ENCODE measurements around the gene EFCAB11. TPM values are rescaled to one million over a fixed set of nuclear protein-coding genes. Genes with fewer than 3 reads are reported as not detected.

EFCAB11 gene
- total RNA-seq, 3 donors from 2014 or later (not counting 1 experiment from before 2014, with no cell fraction given), result 3.9 to 5.2 (median 4.0) TPM

DNA sequence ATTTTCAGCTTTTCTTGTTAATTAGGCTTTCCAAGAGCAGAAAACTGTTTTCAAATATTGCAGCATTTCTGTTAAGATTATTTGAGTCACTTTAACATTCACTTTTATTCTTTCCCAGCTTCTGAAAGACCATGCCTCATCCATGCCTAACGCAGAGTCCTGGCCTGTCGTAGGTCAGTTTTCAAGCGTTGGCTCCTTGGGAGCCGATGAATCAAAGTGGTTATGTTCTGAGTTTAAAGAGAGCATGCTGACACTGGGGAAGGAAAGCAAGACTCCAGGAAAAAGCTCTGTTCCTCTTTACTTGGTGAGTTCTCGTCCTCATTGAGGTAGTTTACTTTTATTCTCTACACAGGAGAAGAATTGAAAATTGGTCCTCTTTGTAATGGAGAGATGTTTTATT, 34.3 kb upstream of the EFCAB11 start:
- no peak for ATAC-seq
- H3K36me3 Mint-ChIP-seq, result peaks cover 7% of the 10 kb centered on the region
- no peaks in the 10 kb centered on the region for H3K27me3 Mint-ChIP-seq (ENCODE audit: low read depth in 2 of 2)
- Histone ChIP-seq H3K4me3 (ENCODE audit: low read length) (no peak overlapping the region), H3K36me3 (ENCODE audit: control insufficient read depth, insufficient read depth, low read length) (peaks cover 70% of the 10 kb centered on the region), H3K27ac (ENCODE audit: low read length) (no peak overlapping the region), H3K4me1 (ENCODE audit: control insufficient read depth, insufficient read depth, low read length) (no peaks in the 10 kb centered on the region), H3K9me3 (ENCODE audit: control insufficient read depth, insufficient read depth, low read length) (no peaks in the 10 kb centered on the region), H3K27me3 (ENCODE audit: control insufficient read depth, insufficient read depth, low read length) (no peaks in the 10 kb centered on the region)
- no peaks in the 10 kb centered on the region for H3K9me3 Mint-ChIP-seq
- H3K4me1 Mint-ChIP-seq, result no peaks in the 10 kb centered on the region
- DNase-seq, result no peak
- H3K27ac Mint-ChIP-seq, result no peak overlapping the region
- 100% methylated on average over 5 of the region's 5 CpGs for WGBS (ENCODE audit: insufficient coverage)
- TF ChIP-seq, protein P1, sequence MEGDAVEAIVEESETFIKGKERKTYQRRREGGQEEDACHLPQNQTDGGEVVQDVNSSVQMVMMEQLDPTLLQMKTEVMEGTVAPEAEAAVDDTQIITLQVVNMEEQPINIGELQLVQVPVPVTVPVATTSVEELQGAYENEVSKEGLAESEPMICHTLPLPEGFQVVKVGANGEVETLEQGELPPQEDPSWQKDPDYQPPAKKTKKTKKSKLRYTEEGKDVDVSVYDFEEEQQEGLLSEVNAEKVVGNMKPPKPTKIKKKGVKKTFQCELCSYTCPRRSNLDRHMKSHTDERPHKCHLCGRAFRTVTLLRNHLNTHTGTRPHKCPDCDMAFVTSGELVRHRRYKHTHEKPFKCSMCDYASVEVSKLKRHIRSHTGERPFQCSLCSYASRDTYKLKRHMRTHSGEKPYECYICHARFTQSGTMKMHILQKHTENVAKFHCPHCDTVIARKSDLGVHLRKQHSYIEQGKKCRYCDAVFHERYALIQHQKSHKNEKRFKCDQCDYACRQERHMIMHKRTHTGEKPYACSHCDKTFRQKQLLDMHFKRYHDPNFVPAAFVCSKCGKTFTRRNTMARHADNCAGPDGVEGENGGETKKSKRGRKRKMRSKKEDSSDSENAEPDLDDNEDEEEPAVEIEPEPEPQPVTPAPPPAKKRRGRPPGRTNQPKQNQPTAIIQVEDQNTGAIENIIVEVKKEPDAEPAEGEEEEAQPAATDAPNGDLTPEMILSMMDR (IDR thresholded peaks at IDR 0.05), result no peak
- intact Hi-C loops (cut with micrococcal nuclease), result no loop called here
- no peak overlapping the region for H3K4me3 Mint-ChIP-seq

DNA sequence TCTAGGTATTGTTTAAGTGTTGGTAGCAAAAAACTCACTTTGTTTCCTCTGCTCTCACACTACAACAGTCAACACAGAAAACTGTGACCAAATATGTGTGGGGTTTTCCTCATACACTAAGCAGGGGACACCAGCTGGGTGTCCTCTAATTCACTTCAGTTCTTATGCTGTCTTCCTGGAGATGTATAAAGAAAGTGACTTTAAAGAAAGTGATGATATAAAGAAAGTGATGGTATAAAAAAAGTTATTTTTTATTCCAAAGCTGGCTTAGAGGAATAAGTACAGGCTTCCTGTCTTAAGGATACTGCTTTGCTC, 32.6 kb upstream of the EFCAB11 start:
- intact Hi-C loops (cut with micrococcal nuclease), result no loop called here
- TF ChIP-seq, protein P1 (IDR thresholded peaks at IDR 0.05), result no peak
- Mint-ChIP-seq H3K4me3 (no peak overlapping the region), H3K27ac (no peak overlapping the region), H3K36me3 (peaks cover 11% of the 10 kb centered on the region), H3K4me1 (no peaks in the 10 kb centered on the region), H3K9me3 (no peaks in the 10 kb centered on the region), H3K27me3 (ENCODE audit: low read depth in 2 of 2) (no peaks in the 10 kb centered on the region)
- H3K27me3 ChIP-seq (ENCODE audit: control insufficient read depth, insufficient read depth, low read length), result no peaks in the 10 kb centered on the region
- DNase-seq, result no peak
- H3K4me3 ChIP-seq (ENCODE audit: low read length), result no peak overlapping the region
- no peak overlapping the region for H3K27ac ChIP-seq (ENCODE audit: low read length)
- H3K4me1 ChIP-seq (ENCODE audit: control insufficient read depth, insufficient read depth, low read length), result no peaks in the 10 kb centered on the region
- no peak for ATAC-seq
- peaks cover 64% of the 10 kb centered on the region for H3K36me3 ChIP-seq (ENCODE audit: control insufficient read depth, insufficient read depth, low read length)
- H3K9me3 ChIP-seq (ENCODE audit: control insufficient read depth, insufficient read depth, low read length), result no peaks in the 10 kb centered on the region

DNA sequence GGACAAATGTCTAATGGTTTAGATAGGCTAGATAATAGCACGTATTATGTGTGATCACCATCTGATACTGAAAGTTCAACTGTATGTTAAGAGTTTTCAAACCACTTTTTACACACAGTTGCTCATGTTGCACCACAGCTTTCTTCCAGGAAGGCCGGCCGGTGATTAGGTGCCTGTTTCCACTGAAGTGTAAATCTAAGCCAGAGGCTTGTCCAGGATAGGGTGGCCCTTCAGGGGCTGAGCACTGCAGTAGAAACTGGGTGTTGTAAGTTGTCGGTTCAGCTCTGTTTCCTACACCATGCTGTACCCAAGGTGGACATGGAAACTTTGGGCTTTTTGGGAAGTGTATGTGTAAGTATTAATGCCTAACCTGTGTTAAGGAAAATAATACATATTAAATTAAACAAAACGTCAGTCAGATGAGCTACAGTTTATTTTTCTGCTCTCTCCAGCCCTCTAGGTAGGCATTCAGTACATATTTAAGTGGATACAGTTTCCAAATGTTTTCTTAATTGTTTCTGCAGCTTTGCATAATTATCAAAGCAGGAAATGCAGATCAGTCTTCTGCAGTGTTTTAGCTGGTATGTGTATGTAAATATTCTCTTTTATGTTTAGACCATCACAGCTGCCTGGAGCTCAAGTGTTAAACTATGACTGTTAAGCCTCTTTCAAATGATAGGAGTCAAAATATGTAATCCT, 32.1 kb upstream of the EFCAB11 start:
- intact Hi-C loops (cut with micrococcal nuclease), result no loop called here
- no peak overlapping the region for H3K4me3 ChIP-seq (ENCODE audit: low read length)
- no peak overlapping the region for H3K4me3 Mint-ChIP-seq
- ATAC-seq (no peak), DNase-seq (no peak)
- TF ChIP-seq, protein P1 (IDR thresholded peaks at IDR 0.05), result no peak
- H3K27me3 Mint-ChIP-seq (ENCODE audit: low read depth in 2 of 2), result no peaks in the 10 kb centered on the region
- peaks cover 61% of the 10 kb centered on the region for H3K36me3 ChIP-seq (ENCODE audit: control insufficient read depth, insufficient read depth, low read length)
- WGBS (ENCODE audit: insufficient coverage), result 93% methylated on average over 3 of the region's 5 CpGs
- no peaks in the 10 kb centered on the region for H3K9me3 Mint-ChIP-seq
- H3K27ac Mint-ChIP-seq, result no peak overlapping the region
- no peaks in the 10 kb centered on the region for H3K27me3 ChIP-seq (ENCODE audit: control insufficient read depth, insufficient read depth, low read length)
- H3K4me1 Mint-ChIP-seq, result no peaks in the 10 kb centered on the region
- no peak overlapping the region for H3K27ac ChIP-seq (ENCODE audit: low read length)
- H3K4me1 ChIP-seq (ENCODE audit: control insufficient read depth, insufficient read depth, low read length), result no peaks in the 10 kb centered on the region
- no peaks in the 10 kb centered on the region for H3K9me3 ChIP-seq (ENCODE audit: control insufficient read depth, insufficient read depth, low read length)
- peaks cover 11% of the 10 kb centered on the region for H3K36me3 Mint-ChIP-seq

DNA sequence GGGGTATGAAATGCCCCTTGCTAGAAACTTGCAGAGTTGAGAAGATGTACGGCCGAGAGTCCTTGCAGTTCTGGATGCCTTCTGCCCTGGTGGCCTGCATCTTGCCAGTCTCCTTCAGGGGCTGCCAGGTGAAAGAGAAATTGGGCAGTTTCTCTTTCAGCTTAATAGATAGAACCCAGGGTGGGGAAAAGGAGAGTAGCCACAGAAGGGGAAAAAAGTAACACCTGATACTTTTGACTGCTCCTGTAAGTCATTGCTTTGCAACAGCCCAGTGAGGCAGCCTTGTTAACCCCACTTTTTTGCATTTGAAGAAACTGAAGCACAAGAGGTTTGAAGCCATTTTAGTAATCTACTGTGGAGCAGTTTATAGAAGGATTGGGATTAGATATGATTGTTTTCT, 28.8 kb upstream of the EFCAB11 start:
- H3K4me3 Mint-ChIP-seq, result no peak overlapping the region
- no peak for ATAC-seq
- H3K36me3 ChIP-seq (ENCODE audit: control insufficient read depth, insufficient read depth, low read length), result peaks cover 60% of the 10 kb centered on the region
- 96% methylated on average over 2 of the region's 2 CpGs for WGBS (ENCODE audit: insufficient coverage)
- no peaks in the 10 kb centered on the region for H3K4me1 Mint-ChIP-seq
- DNase-seq, result no peak
- H3K27ac ChIP-seq (ENCODE audit: low read length), result no peak overlapping the region
- intact Hi-C loops (cut with micrococcal nuclease), result no loop called here
- no peaks in the 10 kb centered on the region for H3K9me3 ChIP-seq (ENCODE audit: control insufficient read depth, insufficient read depth, low read length)
- H3K4me1 ChIP-seq (ENCODE audit: control insufficient read depth, insufficient read depth, low read length), result no peaks in the 10 kb centered on the region
- H3K36me3 Mint-ChIP-seq, result peaks cover 19% of the 10 kb centered on the region
- H3K27ac Mint-ChIP-seq, result no peak overlapping the region
- no peaks in the 10 kb centered on the region for H3K27me3 Mint-ChIP-seq (ENCODE audit: low read depth in 2 of 2)
- TF ChIP-seq, protein P1 (IDR thresholded peaks at IDR 0.05), result no peak
- no peak overlapping the region for H3K4me3 ChIP-seq (ENCODE audit: low read length)
- no peaks in the 10 kb centered on the region for H3K9me3 Mint-ChIP-seq
- H3K27me3 ChIP-seq (ENCODE audit: control insufficient read depth, insufficient read depth, low read length), result no peaks in the 10 kb centered on the region

Data from natural killer cell (primary cell).